Measurements from ENCODE around the gene ADSS1. TPM values are rescaled to one million over a fixed set of nuclear protein-coding genes. Genes with fewer than 3 reads are reported as not detected.

ADSS1 gene
- total and polyA plus RNA-seq, 2 experiments from 2014 or later: 3.8 to 7.6 TPM

GRCh38 chr14:104686624-104687517 is 37.2 kb upstream of the ADSS1 start:
- Histone ChIP-seq H3K4me2 (peak overlapping the region; percentile 96), H3K4me1 (ENCODE audit: insufficient read depth) (peaks cover 47% of the 10 kb centered on the region), H4K20me1 (ENCODE audit: insufficient read depth, poor library complexity, severe bottlenecking) (peaks cover 13% of the 10 kb centered on the region), H3K4me3 (no peak overlapping the region), H3K9me3 (ENCODE audit: low read depth) (no peaks in the 10 kb centered on the region), H3K36me3 (replicated peaks; ENCODE audit: insufficient read depth, low read depth) (no peaks in the 10 kb centered on the region), H3K9me2 (replicated peaks; ENCODE audit: insufficient read depth) (no peaks in the 10 kb centered on the region), H2AFZ (no peak overlapping the region), H3K79me2 (peaks cover 24% of the 10 kb centered on the region), H3K27ac (peak overlapping the region; percentile 97), H3K27me3 (no peaks in the 10 kb centered on the region)
- 86% methylated on average over 20 of the region's 20 CpGs for whole genome bisulfite sequencing (ENCODE audit: low lambda C conversion rate, missing lambda C conversion rate)
- no peak for DNase-seq (ENCODE audit: low spot score)
- no peak for TF ChIP-seq CTCF (IDR thresholded peaks at IDR 0.05; ENCODE audit: poor library complexity)
- no peak for TF ChIP-seq EZH2phosphoT487 (IDR thresholded peaks at IDR 0.05; ENCODE audit: low read depth, severe bottlenecking, unreplicated experiment)
- no peak for TF ChIP-seq EZH2 (IDR thresholded peaks at IDR 0.05; ENCODE audit: borderline replicate concordance)

DNA sequence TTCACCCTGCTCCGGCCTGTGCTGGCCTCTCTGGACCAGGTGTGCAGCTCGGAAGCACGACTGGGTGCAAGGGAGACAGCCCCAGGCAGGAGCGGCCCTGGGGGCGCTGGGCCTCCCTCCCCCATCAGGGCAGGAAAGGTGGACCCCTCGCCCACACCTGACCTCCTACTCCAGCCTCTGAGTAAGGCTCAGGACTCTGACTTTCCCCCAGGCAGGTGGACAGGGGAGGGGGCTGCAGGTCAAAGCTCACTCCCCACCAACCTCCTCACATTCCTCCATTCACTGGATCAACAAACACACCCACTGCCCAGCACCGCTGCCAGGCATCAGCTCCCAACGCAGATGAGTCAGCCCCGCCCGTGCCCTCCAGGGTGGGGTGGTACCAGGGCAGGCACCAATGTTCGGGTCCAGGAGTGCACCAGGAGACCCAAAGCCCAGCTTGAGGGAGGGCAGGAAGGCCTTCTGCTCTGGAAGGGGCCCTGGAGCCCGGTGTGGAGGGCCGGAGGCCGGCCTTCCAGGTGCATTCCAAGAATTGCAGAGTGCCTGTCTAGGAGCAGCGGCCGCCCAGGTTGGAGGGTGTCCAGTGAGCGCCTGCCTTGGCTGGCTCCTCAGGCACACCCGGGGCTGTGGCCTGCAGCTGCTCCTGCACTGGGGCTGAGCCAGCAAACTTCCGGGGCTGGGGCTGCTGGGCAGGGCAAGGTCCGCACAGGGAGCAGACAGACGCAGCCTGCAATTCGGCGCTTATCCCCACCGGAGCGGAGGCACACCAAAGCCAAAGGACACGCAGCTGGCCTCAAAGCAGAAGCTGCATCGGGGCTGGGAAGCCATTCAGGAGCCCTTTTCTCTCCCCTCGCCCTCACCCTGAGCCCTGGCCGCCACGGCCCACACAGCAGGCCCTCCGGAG is 36.2 kb upstream of the ADSS1 start:
- H3K27me3 ChIP-seq: no peaks in the 10 kb centered on the region
- peak; percentile 91 for DNase-seq (ENCODE audit: low spot score)
- peak overlapping the region; percentile 97 for H3K27ac ChIP-seq
- no peak overlapping the region for H2AFZ ChIP-seq
- 32% methylated on average over 30 of the region's 31 CpGs for WGBS (ENCODE audit: low lambda C conversion rate, missing lambda C conversion rate)
- H4K20me1 ChIP-seq (ENCODE audit: insufficient read depth, poor library complexity, severe bottlenecking): peaks cover 19% of the 10 kb centered on the region
- H3K36me3 ChIP-seq (replicated peaks; ENCODE audit: insufficient read depth, low read depth): no peaks in the 10 kb centered on the region
- TF ChIP-seq EZH2phosphoT487 (IDR thresholded peaks at IDR 0.05; ENCODE audit: low read depth, severe bottlenecking, unreplicated experiment) (no peak), EZH2 (IDR thresholded peaks at IDR 0.05; ENCODE audit: borderline replicate concordance) (no peak), CTCF (IDR thresholded peaks at IDR 0.05; ENCODE audit: poor library complexity) (no peak)
- peaks cover 33% of the 10 kb centered on the region for H3K79me2 ChIP-seq
- H3K9me2 ChIP-seq (replicated peaks; ENCODE audit: insufficient read depth): no peaks in the 10 kb centered on the region
- peak overlapping the region; percentile 96 for H3K4me2 ChIP-seq
- no peak overlapping the region for H3K4me3 ChIP-seq
- H3K4me1 ChIP-seq (ENCODE audit: insufficient read depth): peaks cover 37% of the 10 kb centered on the region
- H3K9me3 ChIP-seq (ENCODE audit: low read depth): no peaks in the 10 kb centered on the region

DNA sequence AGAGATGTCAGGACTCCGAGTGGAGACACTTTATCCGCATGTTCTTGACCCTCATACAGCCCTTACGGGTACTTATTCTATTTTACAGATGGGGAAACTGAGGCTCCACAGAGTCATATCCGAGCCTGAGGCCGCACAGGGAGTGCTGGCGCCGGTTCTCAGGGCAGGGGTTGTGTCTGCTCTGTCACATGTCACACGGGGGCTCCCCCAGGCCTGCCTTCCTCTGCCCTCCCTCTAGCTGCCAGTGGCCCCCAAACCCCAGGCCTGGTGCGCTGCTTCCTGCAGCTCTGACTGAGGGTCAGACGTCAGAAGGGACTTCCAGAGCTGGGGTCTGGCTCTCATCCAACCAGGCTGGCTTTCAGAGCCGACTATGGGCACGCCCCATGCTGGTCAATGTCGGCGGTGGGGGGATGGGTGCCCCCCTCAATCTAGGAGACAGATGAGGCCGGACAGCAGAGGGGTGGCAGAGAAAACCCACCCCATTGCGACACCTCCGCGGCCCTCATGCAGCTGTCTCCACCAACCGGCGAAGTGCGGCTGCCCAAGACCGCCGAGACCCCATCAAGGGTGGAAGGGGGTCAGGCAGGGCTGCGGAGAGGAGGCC is 35.4 kb upstream of the ADSS1 start:
- Histone ChIP-seq H3K4me1 (ENCODE audit: insufficient read depth) (peaks cover 36% of the 10 kb centered on the region), H3K36me3 (replicated peaks; ENCODE audit: insufficient read depth, low read depth) (no peaks in the 10 kb centered on the region), H3K79me2 (peaks cover 41% of the 10 kb centered on the region), H3K27ac (peak overlapping the region; percentile 97), H3K9me3 (ENCODE audit: low read depth) (no peaks in the 10 kb centered on the region), H4K20me1 (ENCODE audit: insufficient read depth, poor library complexity, severe bottlenecking) (peaks cover 22% of the 10 kb centered on the region), H3K9me2 (replicated peaks; ENCODE audit: insufficient read depth) (no peaks in the 10 kb centered on the region), H3K27me3 (no peaks in the 10 kb centered on the region), H3K4me3 (no peak overlapping the region), H3K4me2 (peak overlapping the region; percentile 96), H2AFZ (peak overlapping the region; percentile 67)
- peak; percentile 57 for DNase-seq (ENCODE audit: low spot score)
- WGBS (ENCODE audit: low lambda C conversion rate, missing lambda C conversion rate): 54% methylated on average over 24 of the region's 24 CpGs
- TF ChIP-seq EZH2 (IDR thresholded peaks at IDR 0.05; ENCODE audit: borderline replicate concordance): no peak
- TF ChIP-seq EZH2phosphoT487 (IDR thresholded peaks at IDR 0.05; ENCODE audit: low read depth, severe bottlenecking, unreplicated experiment): no peak
- no peak for TF ChIP-seq CTCF (IDR thresholded peaks at IDR 0.05; ENCODE audit: poor library complexity)

All from hepatocyte (in vitro differentiated cells).